Chondrocyte (in vitro differentiated cells): ENCODE results near the gene TTC34. TPM values are rescaled to one million over a fixed set of nuclear protein-coding genes. Genes with fewer than 3 reads are reported as not detected.

Experiments used
- DNase-seq: peaks from one replicate; pipeline ENCODE4 v3.0.0; 2021; ENCODE audit warnings: mixed read lengths, low spot score
- H3K27ac Mint-ChIP-seq: one replicate; pipeline ENCODE4 v1.8.0; 2021; ENCODE audit warnings: mild to moderate bottlenecking, moderate library complexity, mixed read lengths; ENCODE audit not compliant: unreplicated experiment
- H3K27me3 Mint-ChIP-seq: 2 replicates; pipeline ENCODE4 v1.8.0; 2021; ENCODE audit warnings: low read depth, mixed read lengths
- H3K36me3 Mint-ChIP-seq: 2 replicates; pipeline ENCODE4 v1.8.0; 2021; ENCODE audit warnings: low read depth, mixed read lengths
- H3K4me1 Mint-ChIP-seq: 2 replicates; pipeline ENCODE4 v1.8.0; 2021; ENCODE audit warnings: low read depth, mild to moderate bottlenecking, mixed read lengths
- H3K4me3 Mint-ChIP-seq: one replicate; pipeline ENCODE4 v1.8.0; 2021; ENCODE audit warnings: mild to moderate bottlenecking, moderate library complexity, mixed read lengths; ENCODE audit not compliant: unreplicated experiment
- H3K9me3 Mint-ChIP-seq: 2 replicates; pipeline ENCODE4 v1.8.0; 2021; ENCODE audit warnings: low read depth, mixed read lengths
- CTCF ChIP-seq: fragments of 200-600 bp; sonication (generic); IDR thresholded peaks from 2 replicates; pipeline ENCODE4 v1.5.0; 2021; ENCODE audit warnings: antibody characterized with exemption, mild to moderate bottlenecking, moderate library complexity
- total RNA-seq: library from RNA; stranded (reverse); gene quantifications from 3 replicates; pipeline ENCODE4 v1.2.1, GENCODE V29; 2021

TTC34 gene
- total RNA-seq, 1 donor from 2014 or later, result 0.60 TPM

GRCh38 chr1:2624735-2625300 is 176.7 kb downstream of the TTC34 start:
- no peak for TF ChIP-seq CTCF
- Mint-ChIP-seq H3K36me3 (no peaks in the 10 kb centered on the region), H3K4me3 (no peak overlapping the region), H3K27me3 (peaks cover 48% of the 10 kb centered on the region), H3K9me3 (peaks cover 3% of the 10 kb centered on the region), H3K4me1 (no peaks in the 10 kb centered on the region), H3K27ac (no peak overlapping the region)
- DNase-seq, result no peak

DNA sequence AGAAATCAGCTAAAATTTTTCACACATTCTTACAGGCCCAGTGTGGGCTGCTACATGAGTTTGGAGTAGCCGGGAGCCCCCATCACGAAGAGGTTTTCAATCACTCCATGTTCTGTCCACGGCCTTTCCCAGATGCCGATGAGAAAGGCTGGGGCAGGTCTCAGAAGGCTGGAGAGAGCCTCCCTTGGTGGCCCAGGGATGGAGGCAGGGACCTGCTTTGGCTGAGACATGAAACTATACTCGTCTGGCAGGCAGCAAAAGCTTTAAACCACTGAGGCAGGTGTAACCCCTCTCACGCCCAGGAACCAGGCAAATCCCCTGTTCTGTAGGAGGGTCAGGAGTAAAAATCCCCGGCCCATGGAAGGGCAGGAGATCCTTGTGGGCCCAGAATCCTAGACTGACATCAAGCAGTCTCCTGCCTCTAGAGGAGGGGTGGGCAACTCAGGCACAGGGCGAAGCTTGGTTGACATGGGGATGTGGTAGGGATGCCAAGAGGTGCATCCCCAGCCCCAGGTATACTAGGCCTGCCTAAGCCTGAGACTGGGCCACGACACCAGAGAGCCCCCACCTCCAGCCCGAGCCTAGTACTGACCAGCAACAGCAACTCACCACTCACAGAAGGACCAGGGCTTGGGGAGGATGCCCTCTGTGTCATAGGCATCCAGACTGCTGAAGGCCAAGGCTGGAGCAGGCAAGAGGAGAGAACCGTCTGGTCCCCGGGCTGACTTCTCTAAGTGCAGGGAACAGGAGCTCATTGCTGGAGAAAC is 177.7 kb downstream of the TTC34 start:
- peaks cover 6% of the 10 kb centered on the region for H3K9me3 Mint-ChIP-seq
- DNase-seq, result no peak
- no peak overlapping the region for H3K4me3 Mint-ChIP-seq
- no peak overlapping the region for H3K27ac Mint-ChIP-seq
- H3K27me3 Mint-ChIP-seq, result peaks cover 47% of the 10 kb centered on the region
- TF ChIP-seq CTCF, result no peak
- no peaks in the 10 kb centered on the region for H3K4me1 Mint-ChIP-seq
- peaks cover 2% of the 10 kb centered on the region for H3K36me3 Mint-ChIP-seq

- Mint-ChIP-seq H3K4me3 (no peak overlapping the region), H3K27ac (no peak overlapping the region), H3K9me3 (peaks cover 29% of the 10 kb centered on the region), H3K36me3 (peaks cover 4% of the 10 kb centered on the region), H3K4me1 (peaks cover 8% of the 10 kb centered on the region), H3K27me3 (peaks cover 28% of the 10 kb centered on the region)
- DNase-seq, result no peak
- no peak for TF ChIP-seq CTCF
Measured at GRCh38 chr1:2617971-2618470, 183.5 kb downstream of the TTC34 start.

DNA sequence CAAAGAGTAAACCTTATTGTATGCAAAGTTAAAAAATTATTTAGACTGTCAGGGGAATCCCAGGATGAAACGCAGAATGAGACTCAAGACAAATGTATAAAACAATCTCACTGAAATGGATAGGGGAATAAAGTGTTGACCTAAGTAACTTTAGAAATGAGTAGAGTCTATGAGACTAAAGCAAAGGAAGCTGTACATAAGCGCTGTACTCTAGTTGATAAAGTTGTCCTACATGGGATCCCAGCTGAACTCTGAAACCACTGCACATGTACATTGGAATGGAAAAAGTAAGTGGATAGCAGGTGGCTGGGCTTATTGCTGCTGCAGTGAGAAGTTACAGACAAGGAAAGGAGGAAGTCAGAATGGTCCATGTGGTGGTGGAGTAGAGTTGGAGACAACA is 187.3 kb downstream of the TTC34 start:
- no peak for TF ChIP-seq CTCF
- Mint-ChIP-seq H3K27ac (no peak overlapping the region), H3K36me3 (peaks cover 2% of the 10 kb centered on the region), H3K9me3 (peaks cover 24% of the 10 kb centered on the region), H3K27me3 (peaks cover 10% of the 10 kb centered on the region), H3K4me1 (peaks cover 15% of the 10 kb centered on the region), H3K4me3 (no peak overlapping the region)
- no peak for DNase-seq

- H3K4me1 Mint-ChIP-seq, result peaks cover 10% of the 10 kb centered on the region
- H3K27me3 Mint-ChIP-seq, result peaks cover 6% of the 10 kb centered on the region
- H3K4me3 Mint-ChIP-seq, result no peak overlapping the region
- DNase-seq, result no peak
- peaks cover 24% of the 10 kb centered on the region for H3K9me3 Mint-ChIP-seq
- no peak for TF ChIP-seq CTCF
- H3K36me3 Mint-ChIP-seq, result peaks cover 2% of the 10 kb centered on the region
- H3K27ac Mint-ChIP-seq, result no peak overlapping the region
Measured at GRCh38 chr1:2612591-2613365, 188.7 kb downstream of the TTC34 start.
